Kidney (tissue), 14 donors: ENCODE data around the gene KRT5. TPM values are rescaled to one million over a fixed set of nuclear protein-coding genes. Genes with fewer than 3 reads are reported as not detected.
A peak's percentile ranks its signal among the peaks of the same experiment; 100 is the strongest.

ENCODE experiments used
- DNase-seq, 5 donors: peaks; one replicate each; pipeline ENCODE4 v3.0.0-alpha.2; 2013 to 2020
- FAIRE-seq: peaks from 2 replicates; lab custom pipeline; 2012; peaks lifted over from hg19 to GRCh38; lab: Jason Lieb, UNC
- H3K27ac ChIP-seq, 2 donors: one replicate each; pipeline ENCODE4 v1.7.0; 2013; ENCODE audit warnings: low read depth in 2 of 2, low read length in 2 of 2, inconsistent platforms in 1 of 2
- H3K27me3 ChIP-seq: one replicate; pipeline ENCODE4 v1.7.1; 2013; ENCODE audit warnings: low read length, inconsistent platforms; ENCODE audit not compliant: control insufficient read depth, insufficient read depth
- H3K36me3 ChIP-seq, 3 donors: one replicate each; pipeline versions ENCODE4 v1.7.0 to v1.7.1; 2013; ENCODE audit warnings: low read length in 3 of 3, control low read depth in 1 of 3, inconsistent platforms in 1 of 3; ENCODE audit not compliant: insufficient read depth in 3 of 3, control insufficient read depth in 2 of 3
- H3K4me1 ChIP-seq, 3 donors: one replicate each; pipeline versions ENCODE4 v1.7.0 to v1.7.1; 2013; ENCODE audit warnings: low read length in 3 of 3, inconsistent platforms in 1 of 3, low read depth in 1 of 3; ENCODE audit not compliant: control insufficient read depth in 2 of 3, insufficient read depth in 2 of 3
- H3K4me3 ChIP-seq, 3 donors: one replicate each; pipeline versions ENCODE4 v1.7.0 to v1.8.1; 2013; ENCODE audit warnings: low read length in 3 of 3, control low read depth in 1 of 3, inconsistent platforms in 1 of 3
- H3K9ac ChIP-seq, 3 donors: one replicate each; pipeline versions ENCODE4 v1.7.0 to v1.7.1; 2013; ENCODE audit warnings: low read length in 3 of 3, control low read depth in 1 of 3, inconsistent platforms in 1 of 3
- H3K9me3 ChIP-seq, 3 donors: one replicate each; pipeline versions ENCODE4 v1.7.0 to v1.7.1; 2013; ENCODE audit warnings: low read length in 3 of 3, control low read depth in 1 of 3, inconsistent platforms in 1 of 3; ENCODE audit not compliant: control insufficient read depth in 2 of 3, insufficient read depth in 1 of 3
- intact Hi-C: fragments of 100-400 bp; cut with DNase I; formaldehyde crosslinking; loops from one replicate; pipeline ENCODE4 v1.11.1; 2022
- polyA plus RNA-seq: library from polyadenylated mRNA; stranded (reverse); fragments of 350-450 nt; fragmentation: Illumina TruSeq; extraction: RNeasy Lipid Tissue Mini Kit (QIAGEN cat#74804); gene quantifications from one replicate; pipeline ENCODE4 v1.2.3, GENCODE V29; 2014; ENCODE audit warnings: low read depth, low replicate concordance; ENCODE audit not compliant: insufficient read depth
- total RNA-seq: library from RNA; stranded (reverse); fragmentation: NEBNext Ultra II Directional; extraction: Animal tissue kit (Norgen Biotek cat#: 25700); gene quantifications from one replicate; pipeline ENCODE4 v1.2.1, GENCODE V29; 2021
- TF ChIP-seq, protein P1 (sequence below): IDR thresholded peaks from 3 replicates; pipeline ENCODE4 v1.5.1; 2012; ENCODE audit warnings: mild to moderate bottlenecking, moderate library complexity, borderline replicate concordance; ENCODE audit not compliant: insufficient read depth; ENCODE audit errors: extremely low read depth
- donor health status: control.
- donor health status: control.
- donor health status: control.
- donor health status: control.
- donor health status: control.
- donor health status: DM: yes; HTN: yes; CAD: no.
- donor health status: Normal renal cell carcinoma (clear cell type).

The KRT5 gene
- total and polyA plus RNA-seq, 2 donors from 2014 or later: 0.69 TPM; not detected in 1

DNA sequence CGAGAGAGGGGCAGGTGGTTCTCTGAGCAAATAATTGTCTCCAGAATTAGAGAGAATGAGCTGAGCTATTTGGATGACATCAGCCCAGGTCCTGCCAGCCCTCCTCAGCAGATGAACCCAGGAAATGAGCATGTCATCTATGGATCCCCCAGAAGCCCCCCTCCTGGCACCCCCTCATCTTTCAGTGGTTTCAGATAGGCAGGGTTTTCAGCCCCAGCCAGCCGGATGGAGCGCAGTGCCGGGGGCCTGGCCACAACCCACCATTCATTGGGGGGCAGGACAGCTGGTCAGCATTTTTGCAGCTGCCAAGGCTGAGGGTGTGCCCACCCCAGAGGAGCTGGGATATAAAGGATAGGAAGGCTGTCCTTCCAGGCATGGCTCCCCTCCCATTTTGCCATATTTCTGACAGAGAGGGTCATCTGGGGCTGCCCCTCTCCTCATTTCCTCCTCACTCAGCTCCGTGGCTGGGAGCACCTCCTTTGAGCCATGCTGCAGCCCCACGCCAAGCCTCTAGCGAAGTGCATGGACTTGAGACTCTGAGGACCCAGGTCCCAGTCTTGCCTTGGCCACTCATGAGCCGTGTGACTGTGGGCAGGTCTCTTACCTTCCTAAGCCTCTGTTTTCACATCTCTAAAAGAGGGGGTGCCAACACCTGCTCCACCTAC, 38.7 kb upstream of the KRT5 start:
- intact Hi-C loops: no loop called here
- Histone ChIP-seq H3K4me1 (no peaks in the 10 kb centered on the region), H3K9me3 (no peaks in the 10 kb centered on the region), H3K4me3 (no peak overlapping the region), H3K27me3 (no peaks in the 10 kb centered on the region), H3K36me3 (no peaks in the 10 kb centered on the region), H3K27ac (no peak overlapping the region), H3K9ac (no peak overlapping the region)
- FAIRE-seq: no peak
- peak in 1 of 5 donors; percentile 62 for DNase-seq
- TF ChIP-seq, protein P1, sequence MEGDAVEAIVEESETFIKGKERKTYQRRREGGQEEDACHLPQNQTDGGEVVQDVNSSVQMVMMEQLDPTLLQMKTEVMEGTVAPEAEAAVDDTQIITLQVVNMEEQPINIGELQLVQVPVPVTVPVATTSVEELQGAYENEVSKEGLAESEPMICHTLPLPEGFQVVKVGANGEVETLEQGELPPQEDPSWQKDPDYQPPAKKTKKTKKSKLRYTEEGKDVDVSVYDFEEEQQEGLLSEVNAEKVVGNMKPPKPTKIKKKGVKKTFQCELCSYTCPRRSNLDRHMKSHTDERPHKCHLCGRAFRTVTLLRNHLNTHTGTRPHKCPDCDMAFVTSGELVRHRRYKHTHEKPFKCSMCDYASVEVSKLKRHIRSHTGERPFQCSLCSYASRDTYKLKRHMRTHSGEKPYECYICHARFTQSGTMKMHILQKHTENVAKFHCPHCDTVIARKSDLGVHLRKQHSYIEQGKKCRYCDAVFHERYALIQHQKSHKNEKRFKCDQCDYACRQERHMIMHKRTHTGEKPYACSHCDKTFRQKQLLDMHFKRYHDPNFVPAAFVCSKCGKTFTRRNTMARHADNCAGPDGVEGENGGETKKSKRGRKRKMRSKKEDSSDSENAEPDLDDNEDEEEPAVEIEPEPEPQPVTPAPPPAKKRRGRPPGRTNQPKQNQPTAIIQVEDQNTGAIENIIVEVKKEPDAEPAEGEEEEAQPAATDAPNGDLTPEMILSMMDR: no peak

DNA sequence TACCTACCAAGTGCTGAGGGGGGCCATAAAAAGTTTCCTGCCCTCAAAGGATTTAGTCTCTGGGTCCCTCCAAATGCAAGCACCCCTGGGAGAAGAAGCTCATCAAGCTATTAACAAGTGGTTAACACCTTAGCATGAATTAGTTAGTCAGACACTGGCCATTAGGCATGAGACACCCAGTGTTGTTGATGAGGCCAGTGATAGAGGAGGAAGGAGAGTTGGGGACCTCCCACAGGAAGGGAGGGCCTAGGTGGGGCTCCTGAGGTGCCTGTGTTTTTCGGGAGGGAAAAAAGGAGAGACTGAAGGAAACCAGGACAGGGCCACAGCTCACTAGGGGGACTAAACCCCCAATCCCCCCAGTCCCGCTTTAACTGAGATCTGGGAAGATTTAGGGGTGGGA, 37.3 kb upstream of the KRT5 start:
- Histone ChIP-seq H3K27ac (no peak overlapping the region), H3K27me3 (no peaks in the 10 kb centered on the region), H3K36me3 (no peaks in the 10 kb centered on the region), H3K9me3 (no peaks in the 10 kb centered on the region), H3K4me3 (no peak overlapping the region), H3K9ac (no peak overlapping the region), H3K4me1 (no peaks in the 10 kb centered on the region)
- no peak for DNase-seq
- intact Hi-C loops: no loop called here
- TF ChIP-seq, protein P1: no peak
- FAIRE-seq: no peak

DNA sequence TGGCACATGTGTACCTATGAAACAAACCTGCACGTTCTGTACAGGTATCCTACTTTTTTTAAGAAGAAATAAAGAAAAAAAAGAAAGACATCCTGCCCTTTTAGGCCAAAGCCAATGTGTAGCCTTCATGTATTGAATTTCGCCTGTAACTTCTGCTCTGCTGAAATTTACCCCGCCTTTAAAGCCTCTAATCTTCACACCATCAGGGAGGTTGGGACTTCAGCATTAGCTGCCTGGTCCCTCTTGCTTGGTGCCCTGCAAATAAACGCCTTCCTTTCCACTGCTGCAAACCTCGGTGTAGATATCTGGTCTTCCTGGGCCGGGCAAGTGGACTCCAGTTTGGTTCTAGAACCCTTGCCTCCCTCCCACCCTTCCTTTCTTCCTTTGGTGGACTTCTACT, 35.4 kb upstream of the KRT5 start:
- H3K4me1 ChIP-seq: peaks cover 0 to 4% (median 0%) of the 10 kb centered on the region in 3 donors
- intact Hi-C loops: no loop called here
- H3K27me3 ChIP-seq: no peaks in the 10 kb centered on the region
- no peak for DNase-seq
- H3K4me3 ChIP-seq: no peak overlapping the region
- no peak overlapping the region for H3K27ac ChIP-seq
- no peaks in the 10 kb centered on the region for H3K9me3 ChIP-seq
- TF ChIP-seq, protein P1: no peak
- no peaks in the 10 kb centered on the region for H3K36me3 ChIP-seq
- no peak overlapping the region for H3K9ac ChIP-seq
- FAIRE-seq: no peak

DNA sequence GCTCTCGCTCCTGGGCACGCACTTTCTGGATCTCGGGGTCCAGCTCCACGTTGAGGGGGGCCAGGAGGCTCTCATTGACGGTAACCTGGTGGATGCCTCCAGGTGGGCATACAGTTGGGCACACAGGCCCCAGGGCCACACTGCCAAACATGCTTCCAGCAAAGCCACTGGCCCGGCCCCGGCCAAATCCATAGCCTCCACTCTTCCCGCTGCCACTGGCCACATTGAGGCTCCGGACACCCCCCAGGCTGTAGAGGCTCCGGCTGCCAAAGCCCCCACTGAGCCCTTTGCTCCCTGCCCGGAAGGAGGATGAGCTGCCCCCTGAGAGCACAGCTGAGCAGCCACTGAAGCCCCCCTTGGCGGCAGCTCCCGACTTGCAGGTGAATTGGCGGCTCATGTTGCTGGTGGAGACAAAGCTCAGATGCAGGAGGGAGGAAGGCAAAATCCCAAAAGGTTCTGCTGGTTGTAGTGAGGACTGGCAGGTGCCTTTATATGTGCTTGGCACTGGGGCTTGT, 32.5 kb upstream of the KRT5 start, which contains the start of gene KRT71:
KRT71 (minus strand) TSS at position 465 of the 515 bp plus-strand sequence; CDS start at position 397, 68 bp downstream.
- no peak within 1 kb of the TSS for H3K9ac ChIP-seq
- TF ChIP-seq, protein P1: no peak
- H3K4me1 ChIP-seq: peaks cover 0 to 4% (median 0%) of the 10 kb centered on the region in 3 donors
- intact Hi-C loops: no loop called here
- no peaks in the 10 kb centered on the region for H3K9me3 ChIP-seq
- FAIRE-seq (no peak), DNase-seq (no peak)
- H3K27me3 ChIP-seq: no peaks in the 10 kb centered on the region
- no peaks in the 10 kb centered on the region for H3K36me3 ChIP-seq
- H3K27ac ChIP-seq: no peak within 1 kb of the TSS
- H3K4me3 ChIP-seq: no peak within 1 kb of the TSS
